GM10266 (cell line): Measurements from ENCODE around the gene TXNRD1.

Source experiments
- DNase-seq: peaks from one replicate; pipeline ENCODE4 v3.0.0; 2012; ENCODE audit errors: extremely low spot score
- TF ChIP-seq, protein P1 (sequence below): IDR thresholded peaks from 2 replicates; pipeline ENCODE4 v1.5.1; 2012; ENCODE audit warnings: mild to moderate bottlenecking, low read depth; ENCODE audit not compliant: control insufficient read depth, insufficient read depth; ENCODE audit errors: missing control alignments

The TXNRD1 gene

DNA sequence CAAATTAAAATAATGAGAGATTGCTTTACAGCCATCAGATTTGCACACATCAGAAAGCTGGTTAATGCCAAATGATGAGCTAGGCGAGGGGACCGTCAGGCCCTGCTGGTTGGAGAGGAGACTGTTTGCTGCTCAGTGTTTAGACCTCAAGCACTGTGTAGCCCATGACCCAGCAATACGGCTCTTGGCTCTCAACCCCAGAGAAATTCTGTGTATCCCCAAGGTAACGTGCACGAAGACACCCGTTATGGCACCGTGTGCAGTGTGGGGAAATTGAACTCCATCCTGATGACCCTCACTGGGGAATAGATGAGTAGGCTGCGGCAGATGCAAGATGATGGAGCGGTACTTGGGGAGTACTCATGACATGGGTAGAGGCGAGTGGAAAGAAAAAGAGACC is 143.6 kb downstream of the TXNRD1 start:
- DNase-seq, result no peak
- TF ChIP-seq, protein P1, sequence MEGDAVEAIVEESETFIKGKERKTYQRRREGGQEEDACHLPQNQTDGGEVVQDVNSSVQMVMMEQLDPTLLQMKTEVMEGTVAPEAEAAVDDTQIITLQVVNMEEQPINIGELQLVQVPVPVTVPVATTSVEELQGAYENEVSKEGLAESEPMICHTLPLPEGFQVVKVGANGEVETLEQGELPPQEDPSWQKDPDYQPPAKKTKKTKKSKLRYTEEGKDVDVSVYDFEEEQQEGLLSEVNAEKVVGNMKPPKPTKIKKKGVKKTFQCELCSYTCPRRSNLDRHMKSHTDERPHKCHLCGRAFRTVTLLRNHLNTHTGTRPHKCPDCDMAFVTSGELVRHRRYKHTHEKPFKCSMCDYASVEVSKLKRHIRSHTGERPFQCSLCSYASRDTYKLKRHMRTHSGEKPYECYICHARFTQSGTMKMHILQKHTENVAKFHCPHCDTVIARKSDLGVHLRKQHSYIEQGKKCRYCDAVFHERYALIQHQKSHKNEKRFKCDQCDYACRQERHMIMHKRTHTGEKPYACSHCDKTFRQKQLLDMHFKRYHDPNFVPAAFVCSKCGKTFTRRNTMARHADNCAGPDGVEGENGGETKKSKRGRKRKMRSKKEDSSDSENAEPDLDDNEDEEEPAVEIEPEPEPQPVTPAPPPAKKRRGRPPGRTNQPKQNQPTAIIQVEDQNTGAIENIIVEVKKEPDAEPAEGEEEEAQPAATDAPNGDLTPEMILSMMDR, result no peak

DNA sequence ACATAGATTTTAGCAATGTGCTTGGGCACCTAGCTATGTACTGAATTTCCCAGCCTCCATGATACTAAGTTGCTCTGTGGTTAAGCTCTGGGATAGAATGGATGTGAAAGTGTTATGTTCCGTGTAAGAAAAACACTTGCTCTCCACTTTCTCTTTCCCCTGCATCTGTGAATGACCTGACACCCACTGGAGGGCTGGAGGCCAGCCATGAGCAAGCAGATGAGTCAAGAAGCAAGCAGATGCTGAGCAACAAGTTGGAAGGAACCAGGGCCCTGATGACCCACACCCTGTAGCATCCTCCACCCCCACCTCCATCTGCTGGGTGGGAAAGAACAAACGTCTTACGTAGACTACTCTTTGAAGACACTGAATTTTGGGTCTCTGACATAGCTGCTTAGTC is 144.6 kb downstream of the TXNRD1 start:
- TF ChIP-seq, protein P1, result no peak
- DNase-seq, result no peak

DNA sequence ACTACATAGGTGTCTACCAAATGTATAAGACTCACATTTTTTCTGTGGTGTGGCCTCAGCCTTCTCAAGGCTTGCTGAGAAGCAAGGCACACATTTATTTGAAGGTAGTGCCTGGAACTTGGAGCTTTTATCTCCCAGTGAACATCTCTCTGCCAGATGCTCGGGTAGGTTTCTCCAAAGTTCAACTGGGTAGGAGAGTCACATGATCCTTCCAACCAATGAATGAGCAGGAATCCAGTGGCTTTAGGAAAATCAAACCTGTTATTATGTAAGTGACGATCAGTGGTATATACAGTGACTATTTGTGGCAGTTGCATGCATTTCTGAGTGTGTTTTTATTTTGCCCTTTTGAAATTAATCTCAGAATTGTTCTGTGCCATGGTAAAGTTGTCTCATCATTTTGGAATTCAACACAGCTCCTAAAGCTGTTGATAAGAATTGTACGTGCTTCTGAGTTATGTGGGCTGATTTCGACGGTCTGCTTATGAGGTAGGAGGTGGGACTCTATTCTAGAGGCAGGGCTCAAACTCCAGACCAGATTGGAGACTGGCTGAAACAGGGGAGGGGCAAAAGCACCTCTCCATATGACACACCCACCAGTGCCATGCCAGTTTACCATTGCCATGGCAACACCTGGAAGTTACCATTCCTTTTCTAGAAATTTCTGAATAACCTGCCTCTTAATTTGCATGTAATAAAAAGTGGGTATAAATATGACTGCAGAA is 145.6 kb downstream of the TXNRD1 start:
- no peak for DNase-seq
- TF ChIP-seq, protein P1, result no peak

DNA sequence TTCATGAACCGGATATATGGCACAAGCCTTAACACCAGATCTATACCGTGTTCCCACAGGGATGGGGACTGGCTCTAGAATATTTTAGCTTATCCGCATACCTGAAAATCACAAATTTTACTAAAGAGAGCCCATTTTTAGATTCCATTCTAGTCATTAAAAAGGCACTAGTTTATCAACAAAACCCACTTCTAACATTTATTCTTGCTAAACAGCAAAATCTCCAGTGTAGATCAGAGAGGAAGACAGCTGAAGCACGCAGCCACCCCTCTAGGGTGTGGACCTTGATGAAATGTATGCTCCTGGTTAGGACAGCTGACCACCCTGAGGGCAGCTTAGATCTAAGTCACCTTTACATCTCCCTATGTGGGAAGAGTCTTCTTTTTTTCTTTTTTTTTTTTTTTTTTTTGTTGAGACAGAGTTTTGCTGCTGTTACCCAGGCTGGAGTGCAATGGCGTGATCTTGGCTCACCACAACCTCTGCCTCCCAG is 150.4 kb downstream of the TXNRD1 start:
- TF ChIP-seq, protein P1, result no peak
- no peak for DNase-seq

DNA sequence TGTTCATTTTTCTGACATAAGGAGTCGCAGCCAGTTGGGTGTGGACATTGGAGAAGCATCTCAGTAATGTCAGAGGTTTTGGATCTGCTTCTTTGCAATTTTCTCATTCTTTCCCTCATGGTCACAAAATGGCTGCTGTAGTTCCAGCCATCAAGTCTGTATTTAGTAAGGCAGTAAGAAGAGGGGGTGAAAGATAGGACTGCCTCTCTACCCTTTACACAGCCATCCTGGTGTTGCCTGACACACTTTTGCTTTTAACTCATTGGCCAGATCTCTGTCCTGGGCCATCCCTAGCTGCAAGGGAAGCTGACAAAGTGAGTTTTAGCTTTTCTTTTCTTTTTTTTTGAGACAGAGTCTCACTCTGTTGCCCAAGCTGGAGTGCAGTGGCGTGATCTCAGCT is 154.1 kb downstream of the TXNRD1 start:
- no peak for DNase-seq
- TF ChIP-seq, protein P1, result no peak

DNA sequence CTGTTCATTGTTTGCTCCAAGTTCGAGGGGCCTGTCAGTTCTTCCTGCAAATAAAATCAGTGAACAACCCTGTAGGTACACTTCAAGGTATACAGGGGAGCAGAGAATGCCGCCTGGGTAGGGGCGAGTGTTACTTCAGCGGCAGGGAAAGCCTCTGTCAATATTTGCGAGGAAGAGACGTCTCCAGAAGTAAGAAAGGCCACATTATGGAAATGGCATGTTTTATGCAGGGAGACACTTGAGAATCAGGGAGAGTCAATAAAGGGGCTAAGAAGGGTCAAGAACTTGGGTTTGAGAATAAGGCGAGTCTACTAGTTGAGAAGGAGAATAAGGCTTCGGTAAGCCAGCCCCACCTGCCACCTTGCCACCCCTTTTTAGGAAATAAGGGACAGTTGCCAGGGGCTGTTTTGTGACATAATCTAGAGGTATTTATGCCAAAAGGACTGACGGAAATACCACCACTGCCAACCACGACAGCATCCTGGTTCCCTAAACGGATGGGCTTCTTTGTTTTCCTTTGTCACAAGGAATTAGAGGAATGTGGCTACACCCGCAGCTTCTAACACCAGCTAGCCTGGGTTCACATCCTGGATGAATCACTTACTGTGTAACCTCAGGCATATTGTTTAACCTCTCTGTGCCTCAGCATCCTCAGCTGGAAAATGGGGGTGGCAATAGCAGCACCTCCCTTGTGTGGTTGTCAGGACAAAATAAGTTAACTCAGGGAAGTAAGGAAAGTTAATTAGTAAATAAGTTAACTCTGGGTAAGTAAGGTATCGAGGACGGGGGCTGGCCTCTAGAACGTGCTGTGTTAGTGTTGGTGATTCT is 155.7 kb downstream of the TXNRD1 start:
- TF ChIP-seq, protein P1, result no peak
- no peak for DNase-seq
